H9 (cell line): Measurements from ENCODE around the gene MAP3K7CL. TPM values are rescaled to one million over a fixed set of nuclear protein-coding genes. Genes with fewer than 3 reads are reported as not detected.

Source experiments
- DNase-seq: peaks from one replicate; pipeline ENCODE4 v3.0.0-alpha.2; 2017
- H2AFZ ChIP-seq: one replicate; pipeline ENCODE4 v1.6.1; 2013; ENCODE audit warnings: mild to moderate bottlenecking, low read length, control low read depth, moderate library complexity
- H2AK5ac ChIP-seq: 2 replicates; pipeline ENCODE4 v1.6.1; 2013; ENCODE audit warnings: low read length, control low read depth, mixed read lengths; ENCODE audit not compliant: insufficient read length
- H2BK120ac ChIP-seq: one replicate; pipeline ENCODE4 v1.6.1; 2013; ENCODE audit warnings: low read depth, mild to moderate bottlenecking, low read length, control low read depth, inconsistent platforms; ENCODE audit not compliant: poor library complexity, severe bottlenecking
- H2BK12ac ChIP-seq: 2 replicates; pipeline ENCODE4 v1.6.1; 2013; ENCODE audit warnings: low read length, control low read depth, mixed read lengths, low read depth; ENCODE audit not compliant: insufficient read length
- H2BK15ac ChIP-seq: 2 replicates; pipeline ENCODE4 v1.6.1; 2013; ENCODE audit warnings: low read depth, low read length, control low read depth
- H2BK20ac ChIP-seq: one replicate; pipeline ENCODE4 v1.6.1; 2013; ENCODE audit warnings: low read depth, mild to moderate bottlenecking, low read length, control low read depth, inconsistent platforms; ENCODE audit not compliant: poor library complexity, severe bottlenecking
- H2BK5ac ChIP-seq: 2 replicates; pipeline ENCODE4 v1.6.1; 2013; ENCODE audit warnings: low read length, control low read depth, mixed read lengths; ENCODE audit not compliant: insufficient read length
- H3K14ac ChIP-seq: 2 replicates; pipeline ENCODE4 v1.6.1; 2013; ENCODE audit warnings: low read length, control low read depth; ENCODE audit not compliant: insufficient read depth
- H3K18ac ChIP-seq: 2 replicates; pipeline ENCODE4 v1.6.1; 2013; ENCODE audit warnings: low read depth, mild to moderate bottlenecking, mixed read lengths, low read length, control low read depth; ENCODE audit not compliant: insufficient read length
- H3K23ac ChIP-seq: 2 replicates; pipeline ENCODE4 v1.6.1; 2013; ENCODE audit warnings: low read length, control low read depth, mixed read lengths, low read depth; ENCODE audit not compliant: insufficient read length
- H3K23me2 ChIP-seq: 2 replicates; pipeline ENCODE4 v1.6.1; 2013; ENCODE audit warnings: low read depth, mild to moderate bottlenecking, mixed read lengths, low read length, control low read depth; ENCODE audit not compliant: insufficient read length, poor library complexity, severe bottlenecking
- H3K27ac ChIP-seq: 2 replicates; pipeline ENCODE4 v1.5.1; 2013; ENCODE audit warnings: low read length, control low read depth, mixed read lengths, low read depth; ENCODE audit not compliant: insufficient read length
- H3K27me3 ChIP-seq: 2 replicates; pipeline ENCODE4 v1.6.1; 2013; ENCODE audit warnings: low read length, control low read depth, inconsistent platforms; ENCODE audit not compliant: insufficient read depth
- H3K4ac ChIP-seq: 2 replicates; pipeline ENCODE4 v1.6.1; 2013; ENCODE audit warnings: low read depth, mild to moderate bottlenecking, control low read depth, inconsistent platforms, low read length, moderate library complexity
- H3K4me1 ChIP-seq: 2 replicates; pipeline ENCODE4 v1.6.1; 2013; ENCODE audit warnings: low read length, control low read depth, inconsistent platforms; ENCODE audit not compliant: insufficient read depth
- H3K4me2 ChIP-seq: 2 replicates; pipeline ENCODE4 v1.6.1; 2013; ENCODE audit warnings: low read length, control low read depth, mixed read lengths; ENCODE audit not compliant: insufficient read length, insufficient read depth
- H3K56ac ChIP-seq: 2 replicates; pipeline ENCODE4 v1.6.1; 2013; ENCODE audit warnings: low read depth, mild to moderate bottlenecking, mixed read lengths, low read length, control low read depth; ENCODE audit not compliant: insufficient read length
- H3K79me1 ChIP-seq: 2 replicates; pipeline ENCODE4 v1.6.1; 2013; ENCODE audit warnings: low read depth, mild to moderate bottlenecking, moderate library complexity, low read length, control low read depth, inconsistent platforms; ENCODE audit not compliant: insufficient read depth, poor library complexity, severe bottlenecking
- H3K79me2 ChIP-seq: 2 replicates; pipeline ENCODE4 v1.6.1; 2013; ENCODE audit warnings: low read length, control low read depth, inconsistent platforms; ENCODE audit not compliant: insufficient read depth
- H3K9ac ChIP-seq: 2 replicates; pipeline ENCODE4 v1.6.1; 2013; ENCODE audit warnings: low read length, control low read depth, mixed read lengths; ENCODE audit not compliant: insufficient read length; ENCODE audit errors: extremely low read depth
- H3K9me3 ChIP-seq: one replicate; pipeline ENCODE4 v1.6.1; 2013; ENCODE audit warnings: low read depth, low read length, inconsistent platforms; ENCODE audit not compliant: control insufficient read depth
- H3T11ph ChIP-seq: one replicate; pipeline ENCODE4 v1.6.1; 2013; ENCODE audit warnings: mild to moderate bottlenecking, low read length, control low read depth, inconsistent platforms
- H4K20me1 ChIP-seq: one replicate; pipeline ENCODE4 v1.6.1; 2013; ENCODE audit not compliant: control insufficient read depth, insufficient read length, insufficient read depth
- H4K5ac ChIP-seq: 2 replicates; pipeline ENCODE4 v1.6.1; 2013; ENCODE audit warnings: low read depth, mild to moderate bottlenecking, mixed read lengths, low read length, control low read depth; ENCODE audit not compliant: insufficient read length
- H4K8ac ChIP-seq: replicated peaks from 2 replicates; pipeline ENCODE4 v1.6.1; 2013; ENCODE audit warnings: low read length, control low read depth, mixed read lengths, low read depth; ENCODE audit not compliant: insufficient read length
- H4K91ac ChIP-seq: 2 replicates; pipeline ENCODE4 v1.6.1; 2013; ENCODE audit warnings: low read depth, mild to moderate bottlenecking, moderate library complexity, mixed read lengths, low read length, control low read depth; ENCODE audit not compliant: insufficient read length
- H3K27ac Mint-ChIP-seq, 3 experiments: 2 replicates in 2 of 3; 3 replicates in 1 of 3; pipeline ENCODE4 v1.8.0; 2020 to 2021; ENCODE audit warnings: mixed read lengths in 3 of 3, mild to moderate bottlenecking in 1 of 3, moderate library complexity in 1 of 3
- H3K27me3 Mint-ChIP-seq: 2 replicates; pipeline ENCODE4 v1.8.0; 2021; ENCODE audit warnings: low read depth, mild to moderate bottlenecking, moderate library complexity, mixed read lengths
- H3K36me3 Mint-ChIP-seq, 3 experiments: 2 replicates in 2 of 3; 3 replicates in 1 of 3; pipeline ENCODE4 v1.8.0; 2020 to 2021; ENCODE audit warnings: low read depth in 3 of 3, mixed read lengths in 3 of 3; ENCODE audit not compliant: insufficient read depth in 1 of 3
- H3K4me1 Mint-ChIP-seq, 2 experiments: 2 replicates each; pipeline ENCODE4 v1.8.0; 2020; ENCODE audit warnings: mixed read lengths in 2 of 2
- H3K4me3 Mint-ChIP-seq, 2 experiments: 2 replicates in 1 of 2; 3 replicates in 1 of 2; pipeline ENCODE4 v1.8.0; 2020 to 2021; ENCODE audit warnings: mild to moderate bottlenecking in 2 of 2, mixed read lengths in 2 of 2, moderate library complexity in 1 of 2
- H3K9me3 Mint-ChIP-seq, 2 experiments: 2 replicates in 1 of 2; 3 replicates in 1 of 2; pipeline ENCODE4 v1.8.0; 2020; ENCODE audit warnings: mild to moderate bottlenecking in 2 of 2, mixed read lengths in 2 of 2, moderate library complexity in 1 of 2
- WGBS: extraction: QIAGEN DNeasy Blood & Tissue Kit; methylation state at CpG from one replicate; pipeline ENCODE4 v1.1.7; 2013; ENCODE audit warnings: missing lambda C conversion rate, low lambda C conversion rate, mixed read lengths; ENCODE audit not compliant: insufficient read length; ENCODE audit errors: extremely low coverage; 5-methylcytosine and 5-hydroxymethylcytosine counted together
- total RNA-seq: library from RNA; stranded (reverse); gene quantifications from 2 replicates; pipeline ENCODE4 v1.2.1, GENCODE V29; 2021
- TF ChIP-seq, protein P1 (sequence below): fragments of 200-600 bp; sonication (generic); conservative IDR thresholded peaks from 3 replicates; pipeline ENCODE4 v1.8.0; 2021; ENCODE audit warnings: antibody characterized with exemption, mild to moderate bottlenecking

The MAP3K7CL gene
- total RNA-seq, 1 experiment from 2014 or later = not detected

DNA sequence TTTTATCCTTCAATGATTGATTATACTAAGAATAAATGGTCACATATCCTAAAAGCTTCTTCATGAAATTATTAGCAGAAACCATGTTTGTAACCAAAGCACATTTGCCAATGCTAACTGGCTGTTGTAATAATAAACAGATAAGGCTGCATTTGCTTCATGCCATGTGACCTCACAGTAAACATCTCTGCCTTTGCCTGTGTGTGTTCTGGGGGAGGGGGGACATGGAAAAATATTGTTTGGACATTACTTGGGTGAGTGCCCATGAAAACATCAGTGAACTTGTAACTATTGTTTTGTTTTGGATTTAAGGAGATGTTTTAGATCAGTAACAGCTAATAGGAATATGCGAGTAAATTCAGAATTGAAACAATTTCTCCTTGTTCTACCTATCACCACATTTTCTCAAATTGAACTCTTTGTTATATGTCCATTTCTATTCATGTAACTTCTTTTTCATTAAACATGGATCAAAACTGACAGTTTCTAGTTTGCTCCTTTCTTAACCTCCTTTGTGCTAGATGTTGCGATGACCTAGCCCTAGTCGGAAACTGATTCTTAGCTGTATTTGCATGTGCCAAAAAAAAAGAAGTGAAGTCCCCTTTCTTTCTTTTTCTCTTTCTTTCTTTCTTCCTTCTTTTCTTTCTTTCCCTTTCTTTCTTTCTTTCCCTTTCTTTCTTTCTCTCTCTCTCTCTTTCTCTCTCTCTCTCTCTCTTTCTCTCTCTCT lies 45.1 kb downstream of the MAP3K7CL start:
- H3K9me3 ChIP-seq = no peaks in the 10 kb centered on the region
- no peak overlapping the region for H3K27ac ChIP-seq
- H3T11ph ChIP-seq = no peak overlapping the region
- no peaks in the 10 kb centered on the region for H3K23me2 ChIP-seq
- no peak overlapping the region for H3K23ac ChIP-seq
- no peak overlapping the region for H4K91ac ChIP-seq
- no peaks in the 10 kb centered on the region for H3K79me2 ChIP-seq
- H3K4ac ChIP-seq = no peak overlapping the region
- Mint-ChIP-seq H3K9me3 (no peaks in the 10 kb centered on the region), H3K27ac (no peak overlapping the region), H3K36me3 (no peaks in the 10 kb centered on the region), H3K4me3 (no peak overlapping the region), H3K4me1 (peaks cover 4 to 5% of the 10 kb centered on the region in 2 experiments), H3K27me3 (peaks cover 5% of the 10 kb centered on the region; the same call in 1 of the 2 replicates)
- no peak overlapping the region for H2BK20ac ChIP-seq
- no CpG with 5 or more reads among the region's 3 CpGs for WGBS
- no peaks in the 10 kb centered on the region for H3K79me1 ChIP-seq
- no peak overlapping the region for H3K4me2 ChIP-seq
- no peak overlapping the region for H2BK5ac ChIP-seq
- no peaks in the 10 kb centered on the region for H3K27me3 ChIP-seq
- no peak overlapping the region for H3K56ac ChIP-seq
- no peak overlapping the region for H3K14ac ChIP-seq
- H2AFZ ChIP-seq = no peak overlapping the region
- TF ChIP-seq, protein P1, sequence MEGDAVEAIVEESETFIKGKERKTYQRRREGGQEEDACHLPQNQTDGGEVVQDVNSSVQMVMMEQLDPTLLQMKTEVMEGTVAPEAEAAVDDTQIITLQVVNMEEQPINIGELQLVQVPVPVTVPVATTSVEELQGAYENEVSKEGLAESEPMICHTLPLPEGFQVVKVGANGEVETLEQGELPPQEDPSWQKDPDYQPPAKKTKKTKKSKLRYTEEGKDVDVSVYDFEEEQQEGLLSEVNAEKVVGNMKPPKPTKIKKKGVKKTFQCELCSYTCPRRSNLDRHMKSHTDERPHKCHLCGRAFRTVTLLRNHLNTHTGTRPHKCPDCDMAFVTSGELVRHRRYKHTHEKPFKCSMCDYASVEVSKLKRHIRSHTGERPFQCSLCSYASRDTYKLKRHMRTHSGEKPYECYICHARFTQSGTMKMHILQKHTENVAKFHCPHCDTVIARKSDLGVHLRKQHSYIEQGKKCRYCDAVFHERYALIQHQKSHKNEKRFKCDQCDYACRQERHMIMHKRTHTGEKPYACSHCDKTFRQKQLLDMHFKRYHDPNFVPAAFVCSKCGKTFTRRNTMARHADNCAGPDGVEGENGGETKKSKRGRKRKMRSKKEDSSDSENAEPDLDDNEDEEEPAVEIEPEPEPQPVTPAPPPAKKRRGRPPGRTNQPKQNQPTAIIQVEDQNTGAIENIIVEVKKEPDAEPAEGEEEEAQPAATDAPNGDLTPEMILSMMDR = no peak
- DNase-seq = no peak
- no peak overlapping the region for H2BK12ac ChIP-seq
- H2BK15ac ChIP-seq = no peak overlapping the region
- H2BK120ac ChIP-seq = no peak overlapping the region
- H2AK5ac ChIP-seq = no peak overlapping the region
- no peak overlapping the region for H3K9ac ChIP-seq
- H3K4me1 ChIP-seq = no peaks in the 10 kb centered on the region
- no peak overlapping the region for H4K8ac ChIP-seq
- no peaks in the 10 kb centered on the region for H4K20me1 ChIP-seq
- no peak overlapping the region for H4K5ac ChIP-seq
- no peak overlapping the region for H3K18ac ChIP-seq
